GM10248 (cell line): Measurements from ENCODE around the gene GRHL1.

Source experiments
- CTCF ChIA-PET: fragments of 300-600 bp; sonication (Branson Sonifier 250); formaldehyde crosslinking; extraction: SDS; loops from one replicate; lab custom pipeline; 2021; ENCODE audit warnings: antibody characterized with exemption; lab: Yijun Ruan, JAX
- POLR2A ChIA-PET: fragments of 350-650 bp; sonication (Branson Sonifier 250); formaldehyde crosslinking; extraction: SDS; loops from one replicate; lab custom pipeline; 2020; ENCODE audit warnings: antibody characterized with exemption; lab: Yijun Ruan, JAX
- DNase-seq: peaks from one replicate; pipeline ENCODE4 v3.0.0; 2012; ENCODE audit errors: extremely low spot score
- TF ChIP-seq, protein P1 (sequence below): IDR thresholded peaks from 2 replicates; pipeline ENCODE4 v1.5.1; 2012; ENCODE audit warnings: mild to moderate bottlenecking, low read depth; ENCODE audit errors: extremely low read depth, missing control alignments, control extremely low read depth

Gene GRHL1

DNA sequence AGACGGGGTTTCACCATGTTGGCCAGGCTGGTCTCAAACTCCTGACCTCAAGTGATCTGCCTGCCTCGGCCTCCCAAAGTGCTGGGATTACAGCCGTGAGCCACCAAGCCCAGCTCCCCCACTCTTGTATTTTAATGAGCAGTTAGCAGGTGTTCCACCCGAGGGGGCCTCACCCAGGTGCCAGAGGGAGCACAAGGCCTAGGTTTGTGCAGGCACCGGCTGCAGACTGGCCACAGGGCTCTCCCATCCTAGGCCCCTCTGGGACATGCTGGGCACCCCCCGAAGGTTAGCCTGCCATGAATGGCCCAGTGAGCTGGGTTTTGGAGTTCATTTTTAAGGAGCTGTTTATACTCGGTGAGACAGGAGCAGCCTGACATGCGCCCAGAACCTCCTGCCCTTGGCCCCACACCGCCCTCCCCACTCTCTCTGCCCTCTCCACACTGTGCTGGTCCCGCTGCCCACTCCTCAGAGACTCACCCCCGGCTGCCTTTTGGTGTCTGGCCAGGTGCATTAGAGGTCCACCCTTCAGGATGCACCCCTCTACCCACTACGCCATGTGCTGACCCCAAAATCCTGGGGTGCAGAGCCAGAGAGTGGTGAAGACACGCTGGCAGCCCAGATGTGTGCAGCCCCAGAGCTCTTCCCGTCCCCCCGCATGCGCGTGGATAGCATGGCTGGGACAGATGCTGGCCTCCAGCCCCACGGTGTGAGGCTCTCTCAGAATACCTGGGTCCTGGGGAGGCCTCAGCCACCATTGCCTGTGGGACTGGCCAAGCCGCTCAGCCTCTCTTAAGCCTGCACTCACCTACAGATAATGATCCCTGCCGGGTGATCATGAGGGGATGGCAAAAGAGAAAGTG, 80.6 kb downstream of the GRHL1 start:
- POLR2A ChIA-PET, result no interaction called here
- TF ChIP-seq, protein P1, sequence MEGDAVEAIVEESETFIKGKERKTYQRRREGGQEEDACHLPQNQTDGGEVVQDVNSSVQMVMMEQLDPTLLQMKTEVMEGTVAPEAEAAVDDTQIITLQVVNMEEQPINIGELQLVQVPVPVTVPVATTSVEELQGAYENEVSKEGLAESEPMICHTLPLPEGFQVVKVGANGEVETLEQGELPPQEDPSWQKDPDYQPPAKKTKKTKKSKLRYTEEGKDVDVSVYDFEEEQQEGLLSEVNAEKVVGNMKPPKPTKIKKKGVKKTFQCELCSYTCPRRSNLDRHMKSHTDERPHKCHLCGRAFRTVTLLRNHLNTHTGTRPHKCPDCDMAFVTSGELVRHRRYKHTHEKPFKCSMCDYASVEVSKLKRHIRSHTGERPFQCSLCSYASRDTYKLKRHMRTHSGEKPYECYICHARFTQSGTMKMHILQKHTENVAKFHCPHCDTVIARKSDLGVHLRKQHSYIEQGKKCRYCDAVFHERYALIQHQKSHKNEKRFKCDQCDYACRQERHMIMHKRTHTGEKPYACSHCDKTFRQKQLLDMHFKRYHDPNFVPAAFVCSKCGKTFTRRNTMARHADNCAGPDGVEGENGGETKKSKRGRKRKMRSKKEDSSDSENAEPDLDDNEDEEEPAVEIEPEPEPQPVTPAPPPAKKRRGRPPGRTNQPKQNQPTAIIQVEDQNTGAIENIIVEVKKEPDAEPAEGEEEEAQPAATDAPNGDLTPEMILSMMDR, result no peak
- CTCF ChIA-PET, result interaction anchor here (0.8 to 2.7 kb wide), 3 partner anchors 41 to 233 kb away, joined by 3 to 8 read pairs (median 5); no protein-coding TSS in a partner anchor
- no peak for DNase-seq

DNA sequence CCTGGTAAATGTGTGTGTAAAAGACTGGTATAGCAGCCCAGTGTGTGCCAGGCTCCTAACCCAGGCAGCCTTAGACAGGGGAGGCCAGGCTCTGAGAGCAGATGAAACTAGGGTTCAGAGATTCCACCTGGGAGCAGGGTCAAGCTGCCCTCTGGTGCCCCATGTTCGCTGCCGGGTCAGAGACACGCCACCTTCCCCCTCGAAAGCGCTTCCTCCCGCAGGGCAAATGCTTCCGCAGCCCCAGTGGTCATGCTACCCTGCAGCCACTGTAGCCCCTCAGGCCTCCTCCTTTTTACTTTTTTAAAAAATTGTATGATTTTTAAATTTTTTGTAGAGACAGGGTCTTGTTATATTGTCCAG, 81.2 kb downstream of the GRHL1 start:
- ChIA-PET CTCF (interaction anchor here (0.9 to 2.7 kb wide), 2 partner anchors 48 to 218 kb away, joined by 3 to 8 read pairs; no protein-coding TSS in a partner anchor), POLR2A (no interaction called here)
- no peak for DNase-seq
- TF ChIP-seq, protein P1, result no peak

DNA sequence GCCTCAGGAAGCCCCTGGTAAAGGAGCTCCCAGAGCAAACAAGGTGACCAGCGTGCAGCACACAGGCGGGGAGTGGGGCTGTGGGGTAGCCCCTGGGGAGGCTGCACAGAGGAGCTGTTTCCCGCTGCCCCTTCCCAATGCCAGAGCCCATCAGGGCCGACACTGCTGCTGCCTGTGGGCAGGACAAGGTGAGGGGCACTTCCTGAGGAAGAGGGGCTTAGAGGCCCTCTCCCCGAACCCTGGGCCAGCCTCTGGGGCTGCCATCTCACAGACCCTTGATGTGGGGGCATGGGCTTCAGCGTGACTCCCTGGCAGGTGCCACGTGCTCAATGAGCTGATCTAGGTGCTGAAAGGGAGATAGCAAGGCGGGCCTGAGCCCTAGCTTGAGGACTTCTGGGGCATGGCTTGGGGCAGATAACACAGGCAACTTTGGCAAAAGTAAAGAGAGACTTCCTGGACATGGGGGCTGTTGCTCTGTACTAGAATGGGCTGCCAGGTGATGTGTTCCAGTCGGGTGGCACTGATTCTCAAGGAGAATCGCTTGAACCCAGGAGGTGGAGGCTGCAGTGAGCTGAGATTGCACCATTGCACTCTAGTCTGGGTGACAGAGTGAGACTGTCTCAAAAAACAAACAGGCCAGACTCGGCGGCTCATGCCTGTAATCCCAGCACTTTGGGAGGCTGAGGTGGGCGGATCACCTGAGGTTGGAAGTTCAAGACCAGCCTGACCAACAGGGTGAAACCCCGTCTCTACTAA, 81.9 kb downstream of the GRHL1 start:
- TF ChIP-seq, protein P1, result no peak
- no peak for DNase-seq
- ChIA-PET POLR2A (no interaction called here), CTCF (interaction anchor here (0.5 to 4.0 kb wide), 5 partner anchors 14 to 219 kb away, joined by 3 to 19 read pairs (median 3); no protein-coding TSS in a partner anchor)

DNA sequence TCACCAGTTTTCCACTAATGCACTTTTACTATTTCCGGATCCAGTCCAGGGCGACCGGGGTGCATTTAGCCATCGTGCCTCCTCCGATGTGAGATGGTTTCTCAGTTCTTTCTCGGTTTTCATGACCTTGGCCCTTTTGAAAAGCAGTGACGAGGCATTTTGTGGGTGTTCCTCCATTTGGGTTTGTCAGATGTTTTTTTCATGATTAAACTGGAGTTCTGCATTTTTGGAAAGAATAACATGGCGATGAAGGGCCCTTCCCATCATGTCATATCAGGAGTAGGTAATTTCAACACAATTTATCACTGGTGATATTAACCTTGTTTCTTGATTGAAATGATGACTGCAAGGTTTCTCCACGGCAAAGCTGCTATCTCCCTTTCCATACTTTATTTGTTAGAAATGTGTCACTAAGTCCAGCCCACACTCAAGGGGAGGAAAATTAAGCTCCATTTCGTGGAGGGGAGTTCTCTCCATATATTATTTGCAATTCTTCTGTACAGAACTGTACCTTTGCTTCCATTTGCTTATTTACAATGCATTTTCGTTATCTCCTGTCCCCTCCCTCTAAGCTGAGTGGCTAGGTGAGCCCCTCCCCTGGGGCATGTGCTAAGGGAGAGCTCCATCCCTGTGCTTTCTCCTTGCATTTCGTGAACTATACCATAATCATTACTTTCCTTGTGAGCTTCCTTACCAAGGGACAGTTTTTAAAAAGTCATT, 83.0 kb downstream of the GRHL1 start:
- POLR2A ChIA-PET, result no interaction called here
- DNase-seq, result no peak
- TF ChIP-seq, protein P1, result no peak
- CTCF ChIA-PET, result interaction anchor here (1.2 to 4.0 kb wide), 5 partner anchors 13 to 221 kb away, joined by 3 to 19 read pairs (median 4); no protein-coding TSS in a partner anchor

DNA sequence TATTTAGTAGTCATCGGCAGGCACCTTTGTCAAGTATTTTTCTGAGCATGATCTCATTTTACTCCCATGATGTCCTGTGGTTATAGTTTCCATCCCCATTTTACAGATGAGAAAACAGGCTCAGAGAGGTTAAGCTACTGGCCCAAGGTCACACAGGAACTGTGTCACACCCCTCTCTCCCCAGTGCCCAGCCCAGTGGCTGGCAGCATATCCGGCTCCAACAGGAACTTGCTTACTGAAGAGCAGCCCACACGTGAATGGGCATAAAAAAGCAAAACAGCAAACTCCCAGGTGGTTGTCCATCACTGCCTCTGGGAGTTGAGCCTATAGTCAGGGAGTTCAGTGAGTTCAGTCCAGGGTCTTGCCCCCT, 83.5 kb downstream of the GRHL1 start:
- TF ChIP-seq, protein P1, result no peak
- ChIA-PET POLR2A (no interaction called here), CTCF (interaction anchor here (1.2 to 4.0 kb wide), 4 partner anchors 13 to 222 kb away, joined by 3 to 19 read pairs (median 6); no protein-coding TSS in a partner anchor)
- no peak for DNase-seq

DNA sequence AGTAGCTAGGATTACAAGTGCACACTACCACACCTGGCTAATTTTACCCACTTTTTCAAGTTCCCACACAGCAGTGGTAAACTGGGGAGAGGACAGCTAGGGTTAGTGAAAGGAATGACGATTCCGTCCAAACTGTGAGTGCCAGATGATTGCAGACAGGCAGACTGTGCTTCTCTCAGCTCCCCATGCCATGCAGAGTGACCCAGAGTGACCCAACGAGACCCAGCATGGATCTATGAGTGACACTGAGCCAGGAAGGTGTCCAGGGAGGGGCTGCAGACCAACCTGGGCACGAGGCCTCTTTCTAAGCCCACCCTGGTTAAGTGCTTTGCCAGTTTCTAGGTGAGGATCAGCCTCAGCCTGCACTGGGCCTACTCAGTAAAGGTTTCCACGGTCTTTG, 84.1 kb downstream of the GRHL1 start:
- TF ChIP-seq, protein P1, result no peak
- DNase-seq, result no peak
- CTCF ChIA-PET, result interaction anchor here (1.2 to 4.0 kb wide), 3 partner anchors 12 to 222 kb away, joined by 3 to 19 read pairs (median 8); no protein-coding TSS in a partner anchor
- POLR2A ChIA-PET, result no interaction called here
